ENCODE measurements around the gene ZSWIM7.
"Not testable (repeated sequence)": the region's sequence is repeated elsewhere in the genome, so short reads cannot be mapped to it uniquely, and the experiment has no call there.

Gene ZSWIM7

GRCh38 chr17:15955793-15956541 lies 43.5 kb downstream of the ZSWIM7 start:
- DNase-seq = no peak

- DNase-seq = no peak
Observed at GRCh38 chr17:15954222-15954621, 45.3 kb downstream of the ZSWIM7 start.

- no peak for DNase-seq
Observed at GRCh38 chr17:15952916-15953790, 46.4 kb downstream of the ZSWIM7 start.

GRCh38 chr17:15952048-15952532 lies 47.4 kb downstream of the ZSWIM7 start:
- no peak for DNase-seq

- DNase-seq = no peak
Observed at GRCh38 chr17:15951368-15952047, 48.0 kb downstream of the ZSWIM7 start.

GRCh38 chr17:15947976-15948752 lies 51.3 kb downstream of the ZSWIM7 start:
- no peak for DNase-seq

- DNase-seq = no peak
Observed at GRCh38 chr17:15947271-15947670, 52.2 kb downstream of the ZSWIM7 start.

- no peak for DNase-seq
Observed at GRCh38 chr17:15946611-15947120, 52.8 kb downstream of the ZSWIM7 start.

- DNase-seq = no peak
Observed at GRCh38 chr17:15945527-15946191, 53.8 kb downstream of the ZSWIM7 start.

- peak; percentile 61 for DNase-seq
Observed at GRCh38 chr17:15944759-15945526, 54.6 kb downstream of the ZSWIM7 start, which contains the start of gene ADORA2B. ADORA2B (plus strand) TSS chr17:15945130; CDS start chr17:15945249, 119 bp downstream.

GRCh38 chr17:15943971-15944758 lies 55.3 kb downstream of the ZSWIM7 start:
- no peak for DNase-seq

GRCh38 chr17:15942207-15942833 lies 57.2 kb downstream of the ZSWIM7 start:
- DNase-seq = no peak

GRCh38 chr17:15941781-15942180 lies 57.7 kb downstream of the ZSWIM7 start:
- no peak for DNase-seq

GRCh38 chr17:15936481-15936880 lies 63.0 kb downstream of the ZSWIM7 start:
- not testable (repeated sequence) for DNase-seq

GRCh38 chr17:15935891-15936290 lies 63.6 kb downstream of the ZSWIM7 start:
- DNase-seq = no peak

GRCh38 chr17:15934866-15935265 lies 64.6 kb downstream of the ZSWIM7 start:
- DNase-seq = no peak

GRCh38 chr17:15931394-15931793 lies 68.1 kb downstream of the ZSWIM7 start:
- DNase-seq = no peak

GRCh38 chr17:15930426-15930825 lies 69.1 kb downstream of the ZSWIM7 start:
- no peak for DNase-seq

- no peak for DNase-seq
Observed at GRCh38 chr17:15929941-15930340, 69.6 kb downstream of the ZSWIM7 start.
